Measurements from ENCODE around the gene TCF4. TPM values are rescaled to one million over a fixed set of nuclear protein-coding genes. Genes with fewer than 3 reads are reported as not detected.

The TCF4 gene
- total and polyA plus RNA-seq, 2 experiments from 2014 or later: 77.7 to 89.2 TPM

GRCh38 chr18:55503167-55503820 lies 84.7 kb downstream of the TCF4 start:
- H3K9me2 ChIP-seq (ENCODE audit: insufficient read depth): no peaks in the 10 kb centered on the region
- no peak overlapping the region for H3K4me3 ChIP-seq
- 0 out of 2 replicates have a peak overlapping the region, but pooled peaks have one; percentile 60 for H3K4me2 ChIP-seq
- peaks cover 89% of the 10 kb centered on the region for H3K79me2 ChIP-seq (replicated peaks; ENCODE audit: insufficient read depth)
- H3K27ac ChIP-seq (ENCODE audit: low read depth): no peak overlapping the region
- H3K27me3 ChIP-seq (ENCODE audit: insufficient read depth): no peaks in the 10 kb centered on the region
- peaks cover 54% of the 10 kb centered on the region for H3K4me1 ChIP-seq (ENCODE audit: insufficient read depth)
- Mint-ChIP-seq H3K36me3 (ENCODE audit: low read depth) (no peaks in the 10 kb centered on the region), H3K4me3 (no peak overlapping the region), H3K27me3 (ENCODE audit: insufficient read depth, low read depth, poor library complexity) (peaks cover 3% of the 10 kb centered on the region), H3K4me1 (peaks cover 73% of the 10 kb centered on the region), H3K27ac (peak overlapping the region; percentile 55; the same call in 1 of the 2 replicates), H3K9me3 (no peaks in the 10 kb centered on the region)
- no peak overlapping the region for H2AFZ ChIP-seq
- TF ChIP-seq, protein P1, sequence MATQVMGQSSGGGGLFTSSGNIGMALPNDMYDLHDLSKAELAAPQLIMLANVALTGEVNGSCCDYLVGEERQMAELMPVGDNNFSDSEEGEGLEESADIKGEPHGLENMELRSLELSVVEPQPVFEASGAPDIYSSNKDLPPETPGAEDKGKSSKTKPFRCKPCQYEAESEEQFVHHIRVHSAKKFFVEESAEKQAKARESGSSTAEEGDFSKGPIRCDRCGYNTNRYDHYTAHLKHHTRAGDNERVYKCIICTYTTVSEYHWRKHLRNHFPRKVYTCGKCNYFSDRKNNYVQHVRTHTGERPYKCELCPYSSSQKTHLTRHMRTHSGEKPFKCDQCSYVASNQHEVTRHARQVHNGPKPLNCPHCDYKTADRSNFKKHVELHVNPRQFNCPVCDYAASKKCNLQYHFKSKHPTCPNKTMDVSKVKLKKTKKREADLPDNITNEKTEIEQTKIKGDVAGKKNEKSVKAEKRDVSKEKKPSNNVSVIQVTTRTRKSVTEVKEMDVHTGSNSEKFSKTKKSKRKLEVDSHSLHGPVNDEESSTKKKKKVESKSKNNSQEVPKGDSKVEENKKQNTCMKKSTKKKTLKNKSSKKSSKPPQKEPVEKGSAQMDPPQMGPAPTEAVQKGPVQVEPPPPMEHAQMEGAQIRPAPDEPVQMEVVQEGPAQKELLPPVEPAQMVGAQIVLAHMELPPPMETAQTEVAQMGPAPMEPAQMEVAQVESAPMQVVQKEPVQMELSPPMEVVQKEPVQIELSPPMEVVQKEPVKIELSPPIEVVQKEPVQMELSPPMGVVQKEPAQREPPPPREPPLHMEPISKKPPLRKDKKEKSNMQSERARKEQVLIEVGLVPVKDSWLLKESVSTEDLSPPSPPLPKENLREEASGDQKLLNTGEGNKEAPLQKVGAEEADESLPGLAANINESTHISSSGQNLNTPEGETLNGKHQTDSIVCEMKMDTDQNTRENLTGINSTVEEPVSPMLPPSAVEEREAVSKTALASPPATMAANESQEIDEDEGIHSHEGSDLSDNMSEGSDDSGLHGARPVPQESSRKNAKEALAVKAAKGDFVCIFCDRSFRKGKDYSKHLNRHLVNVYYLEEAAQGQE (IDR thresholded peaks at IDR 0.05; ENCODE audit: unreplicated experiment): no peak
- TF ChIP-seq EZH2phosphoT487 (IDR thresholded peaks at IDR 0.05; ENCODE audit: unreplicated experiment) (no peak), NANOG (IDR thresholded peaks at IDR 0.05; ENCODE audit: borderline replicate concordance) (no peak), STAT1 (IDR thresholded peaks at IDR 0.05; ENCODE audit: unreplicated experiment) (no peak), JUNB (IDR thresholded peaks at IDR 0.05; ENCODE audit: unreplicated experiment) (no peak)
- H3K36me3 ChIP-seq (ENCODE audit: insufficient read depth): no peaks in the 10 kb centered on the region
- DNase-seq (ENCODE audit: low spot score): no peak
- no peak for ATAC-seq
- H4K20me1 ChIP-seq (replicated peaks; ENCODE audit: insufficient read depth): no peaks in the 10 kb centered on the region; the same call in 1 of the 2 replicates
- H3F3A ChIP-seq (replicated peaks; ENCODE audit: low read depth): no peaks in the 10 kb centered on the region

DNA sequence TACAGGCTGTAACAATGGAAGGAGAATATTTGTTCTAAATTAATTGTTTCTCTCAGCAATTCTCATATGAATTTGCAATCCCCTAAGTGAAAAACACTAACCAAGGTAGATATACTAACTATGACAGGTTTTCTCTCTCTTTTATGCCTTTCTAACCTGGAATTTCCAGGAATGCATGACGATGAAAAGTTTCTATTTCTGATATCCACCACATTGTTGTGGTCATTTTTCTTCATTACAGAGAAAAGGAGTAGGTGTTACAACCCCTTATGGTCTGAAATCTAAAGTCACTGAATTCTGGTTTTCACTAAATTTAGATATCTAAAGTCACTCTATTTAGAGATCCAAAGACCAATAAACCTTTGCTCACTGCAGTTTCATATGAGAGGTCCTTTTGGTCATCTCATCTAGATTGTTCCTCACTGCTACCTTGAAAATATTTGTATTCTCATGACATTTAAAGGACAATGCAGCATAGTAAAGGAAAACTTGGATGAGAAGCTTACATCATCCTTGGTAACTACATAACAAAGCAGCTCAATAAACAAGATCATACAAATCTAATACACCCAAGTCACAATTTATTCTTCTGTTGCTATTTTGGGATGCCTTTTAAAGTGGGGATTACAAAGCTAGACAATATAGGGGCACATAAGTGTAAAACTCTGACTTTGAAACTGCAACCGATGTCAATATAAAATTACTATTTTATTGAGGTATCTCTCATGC lies 85.8 kb downstream of the TCF4 start:
- Histone ChIP-seq H3K4me1 (ENCODE audit: insufficient read depth) (peaks cover 51% of the 10 kb centered on the region), H2AFZ (no peak overlapping the region), H3K4me2 (peak overlapping the region; percentile 60), H3K9me2 (ENCODE audit: insufficient read depth) (no peaks in the 10 kb centered on the region), H3K27ac (ENCODE audit: low read depth) (peak overlapping the region; percentile 63), H3F3A (replicated peaks; ENCODE audit: low read depth) (no peaks in the 10 kb centered on the region), H4K20me1 (replicated peaks; ENCODE audit: insufficient read depth) (no peaks in the 10 kb centered on the region; the same call in none of the 2 replicates), H3K79me2 (replicated peaks; ENCODE audit: insufficient read depth) (peaks cover 89% of the 10 kb centered on the region), H3K36me3 (ENCODE audit: insufficient read depth) (no peaks in the 10 kb centered on the region), H3K27me3 (ENCODE audit: insufficient read depth) (no peaks in the 10 kb centered on the region), H3K4me3 (0 out of 2 replicates have a peak overlapping the region, but pooled peaks have one; percentile 26)
- DNase-seq (ENCODE audit: low spot score): no peak
- H3K36me3 Mint-ChIP-seq (ENCODE audit: low read depth): no peaks in the 10 kb centered on the region
- H3K4me3 Mint-ChIP-seq: peak overlapping the region; percentile 58
- peaks cover 3% of the 10 kb centered on the region for H3K27me3 Mint-ChIP-seq (ENCODE audit: insufficient read depth, low read depth, poor library complexity)
- peak overlapping the region; percentile 94 for H3K27ac Mint-ChIP-seq
- peaks cover 68% of the 10 kb centered on the region for H3K4me1 Mint-ChIP-seq
- no peak; the same call in 2 of the 3 replicates for ATAC-seq
- no peaks in the 10 kb centered on the region for H3K9me3 Mint-ChIP-seq
- TF ChIP-seq CREB1 (CRISPR knock-in tag; IDR thresholded peaks at IDR 0.05; ENCODE audit: low read depth) (no peak), ETS1 (IDR thresholded peaks at IDR 0.05) (no peak), JUNB (IDR thresholded peaks at IDR 0.05; ENCODE audit: unreplicated experiment) (no peak), POLR2AphosphoS5 (IDR thresholded peaks at IDR 0.05; ENCODE audit: low read depth) (no peak), EZH2phosphoT487 (IDR thresholded peaks at IDR 0.05; ENCODE audit: unreplicated experiment) (no peak), STAT1 (IDR thresholded peaks at IDR 0.05; ENCODE audit: unreplicated experiment) (no peak), ZNF114 (CRISPR knock-in tag; IDR thresholded peaks at IDR 0.05) (no peak)

All from GM23338 (cell line).